Panc1 (cell line): ENCODE measurements around the gene ANO1.

Experiments used
- POLR2AphosphoS5 ChIP-seq: IDR thresholded peaks from 2 replicates; pipeline ENCODE4 v1.6.1; 2012; ENCODE audit warnings: mild to moderate bottlenecking, low read depth, low read length, moderate library complexity
- TCF7L2 ChIP-seq: IDR thresholded peaks from 2 replicates; pipeline ENCODE4 v1.6.1; 2011; ENCODE audit warnings: mild to moderate bottlenecking, low read depth, low read length, inconsistent platforms
- TF ChIP-seq, protein P1 (sequence below): fragments of 450-650 bp; IDR thresholded peaks from 2 replicates; pipeline ENCODE4 v1.5.1; 2017; ENCODE audit warnings: mild to moderate bottlenecking
- TF ChIP-seq, protein P2 (sequence below), 2 experiments: IDR thresholded peaks; 2 replicates each; pipeline ENCODE4 v1.6.1; 2011 to 2012; ENCODE audit warnings: low read depth in 2 of 2, control low read depth in 1 of 2, low read length in 1 of 2, mild to moderate bottlenecking in 1 of 2, moderate library complexity in 1 of 2; ENCODE audit not compliant: insufficient read depth in 1 of 2

DNA sequence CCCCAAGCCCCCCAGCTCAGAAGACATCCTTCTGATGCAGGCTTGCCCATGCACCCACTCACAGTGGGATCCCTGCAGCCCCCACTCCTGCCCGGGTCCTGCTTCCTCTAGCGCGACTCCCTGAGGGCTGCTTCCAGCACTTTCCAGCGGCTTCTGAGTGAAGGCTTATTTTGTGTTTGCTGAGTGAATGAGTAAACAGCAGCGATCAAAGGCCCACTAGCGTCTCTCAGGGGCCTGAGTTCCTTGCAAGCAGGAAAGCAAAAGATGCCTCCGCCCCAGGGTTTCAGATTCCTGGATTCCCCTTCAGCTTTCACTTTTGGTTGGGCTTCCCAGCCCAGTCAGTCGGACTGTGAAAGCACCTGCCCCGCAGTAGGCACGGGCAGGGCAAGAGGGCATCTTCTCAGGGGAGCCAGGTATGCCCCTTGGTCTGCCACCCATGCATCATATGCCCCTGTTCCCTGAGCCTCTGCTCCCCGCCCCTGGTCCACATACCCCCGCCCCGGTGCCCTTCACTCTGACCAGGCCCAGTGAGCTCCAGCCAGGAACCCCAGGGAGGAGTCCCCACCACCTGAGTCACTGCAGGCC, 134.2 kb downstream of the ANO1 start:
- TF ChIP-seq, protein P1, sequence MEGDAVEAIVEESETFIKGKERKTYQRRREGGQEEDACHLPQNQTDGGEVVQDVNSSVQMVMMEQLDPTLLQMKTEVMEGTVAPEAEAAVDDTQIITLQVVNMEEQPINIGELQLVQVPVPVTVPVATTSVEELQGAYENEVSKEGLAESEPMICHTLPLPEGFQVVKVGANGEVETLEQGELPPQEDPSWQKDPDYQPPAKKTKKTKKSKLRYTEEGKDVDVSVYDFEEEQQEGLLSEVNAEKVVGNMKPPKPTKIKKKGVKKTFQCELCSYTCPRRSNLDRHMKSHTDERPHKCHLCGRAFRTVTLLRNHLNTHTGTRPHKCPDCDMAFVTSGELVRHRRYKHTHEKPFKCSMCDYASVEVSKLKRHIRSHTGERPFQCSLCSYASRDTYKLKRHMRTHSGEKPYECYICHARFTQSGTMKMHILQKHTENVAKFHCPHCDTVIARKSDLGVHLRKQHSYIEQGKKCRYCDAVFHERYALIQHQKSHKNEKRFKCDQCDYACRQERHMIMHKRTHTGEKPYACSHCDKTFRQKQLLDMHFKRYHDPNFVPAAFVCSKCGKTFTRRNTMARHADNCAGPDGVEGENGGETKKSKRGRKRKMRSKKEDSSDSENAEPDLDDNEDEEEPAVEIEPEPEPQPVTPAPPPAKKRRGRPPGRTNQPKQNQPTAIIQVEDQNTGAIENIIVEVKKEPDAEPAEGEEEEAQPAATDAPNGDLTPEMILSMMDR = no peak
- TF ChIP-seq, protein P2, sequence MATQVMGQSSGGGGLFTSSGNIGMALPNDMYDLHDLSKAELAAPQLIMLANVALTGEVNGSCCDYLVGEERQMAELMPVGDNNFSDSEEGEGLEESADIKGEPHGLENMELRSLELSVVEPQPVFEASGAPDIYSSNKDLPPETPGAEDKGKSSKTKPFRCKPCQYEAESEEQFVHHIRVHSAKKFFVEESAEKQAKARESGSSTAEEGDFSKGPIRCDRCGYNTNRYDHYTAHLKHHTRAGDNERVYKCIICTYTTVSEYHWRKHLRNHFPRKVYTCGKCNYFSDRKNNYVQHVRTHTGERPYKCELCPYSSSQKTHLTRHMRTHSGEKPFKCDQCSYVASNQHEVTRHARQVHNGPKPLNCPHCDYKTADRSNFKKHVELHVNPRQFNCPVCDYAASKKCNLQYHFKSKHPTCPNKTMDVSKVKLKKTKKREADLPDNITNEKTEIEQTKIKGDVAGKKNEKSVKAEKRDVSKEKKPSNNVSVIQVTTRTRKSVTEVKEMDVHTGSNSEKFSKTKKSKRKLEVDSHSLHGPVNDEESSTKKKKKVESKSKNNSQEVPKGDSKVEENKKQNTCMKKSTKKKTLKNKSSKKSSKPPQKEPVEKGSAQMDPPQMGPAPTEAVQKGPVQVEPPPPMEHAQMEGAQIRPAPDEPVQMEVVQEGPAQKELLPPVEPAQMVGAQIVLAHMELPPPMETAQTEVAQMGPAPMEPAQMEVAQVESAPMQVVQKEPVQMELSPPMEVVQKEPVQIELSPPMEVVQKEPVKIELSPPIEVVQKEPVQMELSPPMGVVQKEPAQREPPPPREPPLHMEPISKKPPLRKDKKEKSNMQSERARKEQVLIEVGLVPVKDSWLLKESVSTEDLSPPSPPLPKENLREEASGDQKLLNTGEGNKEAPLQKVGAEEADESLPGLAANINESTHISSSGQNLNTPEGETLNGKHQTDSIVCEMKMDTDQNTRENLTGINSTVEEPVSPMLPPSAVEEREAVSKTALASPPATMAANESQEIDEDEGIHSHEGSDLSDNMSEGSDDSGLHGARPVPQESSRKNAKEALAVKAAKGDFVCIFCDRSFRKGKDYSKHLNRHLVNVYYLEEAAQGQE (IDR thresholded peaks at IDR 0.05; ENCODE audit: insufficient read depth in 1 of 2, low read depth in 2 of 2, low read length in 1 of 2) = no peak
- peak; percentile 81 for TF ChIP-seq TCF7L2
- no peak for TF ChIP-seq POLR2AphosphoS5
